ENCODE measurements around the gene ANKRD52.

Gene ANKRD52

DNA sequence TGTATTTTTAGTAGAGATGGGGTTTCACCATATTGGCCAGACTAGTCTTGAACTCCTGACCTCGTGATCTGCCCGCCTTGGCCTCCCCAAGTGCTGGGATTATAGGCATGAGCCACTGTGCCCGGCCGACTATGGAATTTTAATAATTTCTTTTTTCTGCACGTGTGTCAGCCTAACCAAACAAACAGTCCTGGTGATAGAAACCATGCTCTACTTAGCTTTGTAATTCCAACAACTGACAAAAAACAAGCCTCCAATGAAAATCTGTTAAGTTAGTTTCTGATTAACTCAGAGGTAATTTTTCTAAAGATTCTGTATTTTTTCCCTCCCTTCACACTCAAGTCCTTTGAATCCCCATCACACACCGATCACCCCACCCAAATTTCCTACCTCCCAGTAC, 23.8 kb upstream of the ANKRD52 start:
- Histone ChIP-seq H3K27me3 (ENCODE audit: insufficient read depth, low read length, poor library complexity, severe bottlenecking) (no peaks in the 10 kb centered on the region), H3K9ac (ENCODE audit: low read depth, low read length, poor library complexity, severe bottlenecking) (no peak overlapping the region), H3K4me2 (ENCODE audit: low read depth, low read length, poor library complexity, severe bottlenecking) (no peak overlapping the region), H3K36me3 (ENCODE audit: insufficient read depth, low read length) (peaks cover 76% of the 10 kb centered on the region; the same call in 1 of the 2 replicates), H2AFZ (ENCODE audit: low read length) (no peak overlapping the region), H3F3A (ENCODE audit: low read depth) (no peaks in the 10 kb centered on the region), H3K79me2 (ENCODE audit: insufficient read depth, low read length) (no peaks in the 10 kb centered on the region), H3K9me2 (replicated peaks; ENCODE audit: low read depth, low read length) (no peaks in the 10 kb centered on the region), H3K4me3 (ENCODE audit: low read length, poor library complexity, severe bottlenecking) (no peak overlapping the region), H4K20me1 (ENCODE audit: insufficient read depth, low read length, poor library complexity, severe bottlenecking) (no peaks in the 10 kb centered on the region), H3K4me1 (ENCODE audit: insufficient read depth, low read length, poor library complexity, severe bottlenecking) (no peaks in the 10 kb centered on the region), H3K9me3 (ENCODE audit: insufficient read depth, low read depth, low read length) (no peaks in the 10 kb centered on the region)
- TF ChIP-seq EZH2phosphoT487 (IDR thresholded peaks at IDR 0.05; ENCODE audit: borderline replicate concordance) (no peak), CTCF (conservative IDR thresholded peaks at IDR 0.05; ENCODE audit: low read length) (no peak)

DNA sequence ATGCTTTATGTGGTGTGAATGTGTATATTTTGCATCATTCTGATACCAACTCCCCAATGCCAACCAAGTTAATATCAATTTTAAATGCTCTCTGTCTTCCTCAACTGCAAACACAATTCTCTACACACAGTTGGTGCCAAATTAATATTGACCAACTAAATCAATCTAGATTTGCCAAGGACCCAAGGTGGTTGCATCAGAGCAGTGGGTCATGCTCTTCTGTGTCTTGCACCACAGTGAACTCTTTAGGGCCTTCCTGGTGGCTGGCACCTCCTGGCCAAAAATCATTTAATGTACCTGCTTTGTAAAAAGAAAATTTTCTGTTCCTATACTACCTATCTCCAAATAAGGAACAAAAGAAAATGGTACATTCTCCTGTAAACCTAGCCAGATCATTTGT, 22.7 kb upstream of the ANKRD52 start:
- H3K9me2 ChIP-seq (replicated peaks; ENCODE audit: low read depth, low read length), result no peaks in the 10 kb centered on the region
- no peak overlapping the region for H3K4me3 ChIP-seq (ENCODE audit: low read length, poor library complexity, severe bottlenecking)
- H3K4me1 ChIP-seq (ENCODE audit: insufficient read depth, low read length, poor library complexity, severe bottlenecking), result no peaks in the 10 kb centered on the region
- TF ChIP-seq EZH2phosphoT487 (IDR thresholded peaks at IDR 0.05; ENCODE audit: borderline replicate concordance), result no peak
- TF ChIP-seq CTCF (conservative IDR thresholded peaks at IDR 0.05; ENCODE audit: low read length), result no peak
- no peaks in the 10 kb centered on the region for H3K27me3 ChIP-seq (ENCODE audit: insufficient read depth, low read length, poor library complexity, severe bottlenecking)
- no peaks in the 10 kb centered on the region for H3K79me2 ChIP-seq (ENCODE audit: insufficient read depth, low read length)
- no peaks in the 10 kb centered on the region for H3F3A ChIP-seq (ENCODE audit: low read depth)
- no peaks in the 10 kb centered on the region for H4K20me1 ChIP-seq (ENCODE audit: insufficient read depth, low read length, poor library complexity, severe bottlenecking)
- no peak overlapping the region for H2AFZ ChIP-seq (ENCODE audit: low read length)
- H3K9ac ChIP-seq (ENCODE audit: low read depth, low read length, poor library complexity, severe bottlenecking), result no peak overlapping the region
- H3K9me3 ChIP-seq (ENCODE audit: insufficient read depth, low read depth, low read length), result no peaks in the 10 kb centered on the region
- peaks cover 75% of the 10 kb centered on the region for H3K36me3 ChIP-seq (ENCODE audit: insufficient read depth, low read length)
- no peak overlapping the region for H3K4me2 ChIP-seq (ENCODE audit: low read depth, low read length, poor library complexity, severe bottlenecking)

DNA sequence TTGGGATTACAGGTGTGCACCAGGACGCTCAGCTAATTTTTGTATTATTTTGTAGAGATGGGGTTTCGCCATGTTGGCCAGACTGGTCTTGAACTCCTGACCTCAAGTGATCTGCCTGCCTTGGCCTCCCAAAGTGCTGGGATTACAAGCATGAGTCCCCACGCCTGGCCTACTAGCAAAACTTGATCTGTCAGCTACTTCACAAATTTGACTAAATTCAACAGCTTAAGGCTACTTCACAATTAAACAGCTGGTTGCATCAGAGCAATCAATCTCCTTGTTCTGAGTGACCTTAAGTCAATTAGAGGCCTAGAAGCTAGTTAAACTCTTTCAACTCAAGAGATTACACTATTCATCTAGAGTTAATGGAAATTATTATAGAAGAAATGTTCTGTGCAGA, 20.7 kb upstream of the ANKRD52 start:
- Histone ChIP-seq H4K20me1 (ENCODE audit: insufficient read depth, low read length, poor library complexity, severe bottlenecking) (no peaks in the 10 kb centered on the region), H3K36me3 (ENCODE audit: insufficient read depth, low read length) (peaks cover 86% of the 10 kb centered on the region), H3K4me1 (ENCODE audit: insufficient read depth, low read length, poor library complexity, severe bottlenecking) (no peaks in the 10 kb centered on the region), H2AFZ (ENCODE audit: low read length) (no peak overlapping the region), H3K9me3 (ENCODE audit: insufficient read depth, low read depth, low read length) (no peaks in the 10 kb centered on the region), H3K4me3 (ENCODE audit: low read length, poor library complexity, severe bottlenecking) (no peak overlapping the region), H3K9me2 (replicated peaks; ENCODE audit: low read depth, low read length) (no peaks in the 10 kb centered on the region), H3K27me3 (ENCODE audit: insufficient read depth, low read length, poor library complexity, severe bottlenecking) (no peaks in the 10 kb centered on the region), H3K79me2 (ENCODE audit: insufficient read depth, low read length) (no peaks in the 10 kb centered on the region), H3K9ac (ENCODE audit: low read depth, low read length, poor library complexity, severe bottlenecking) (no peak overlapping the region), H3F3A (ENCODE audit: low read depth) (no peaks in the 10 kb centered on the region), H3K4me2 (ENCODE audit: low read depth, low read length, poor library complexity, severe bottlenecking) (no peak overlapping the region)
- TF ChIP-seq EZH2phosphoT487 (IDR thresholded peaks at IDR 0.05; ENCODE audit: borderline replicate concordance), result no peak
- TF ChIP-seq CTCF (conservative IDR thresholded peaks at IDR 0.05; ENCODE audit: low read length), result no peak
